Keratinocyte (primary cell): ENCODE measurements around the gene EML1. TPM values are rescaled to one million over a fixed set of nuclear protein-coding genes. Genes with fewer than 3 reads are reported as not detected.

Experiments used
- DNase-seq: peaks from one replicate; pipeline ENCODE4 v3.0.0-alpha.2; 2011; ENCODE audit warnings: low read depth, missing footprints, low spot score
- FAIRE-seq: peaks from 2 replicates; lab custom pipeline; 2011; peaks lifted over from hg19 to GRCh38; lab: Jason Lieb, UNC
- H2AFZ ChIP-seq: 2 replicates; pipeline ENCODE4 v1.6.0; 2012; ENCODE audit warnings: low read length, control low read depth, inconsistent platforms; ENCODE audit not compliant: control insufficient read depth
- H3K27ac ChIP-seq: 2 replicates; pipeline ENCODE4 v1.5.1; 2011; ENCODE audit warnings: low read length; ENCODE audit not compliant: control insufficient read depth, insufficient read depth
- H3K27me3 ChIP-seq: 3 replicates; pipeline ENCODE4 v1.6.0; 2011; ENCODE audit warnings: low read length; ENCODE audit not compliant: control insufficient read depth, insufficient read depth; ENCODE audit errors: extremely low read depth
- H3K36me3 ChIP-seq, 2 experiments: 2 replicates in 1 of 2; 3 replicates in 1 of 2; pipeline ENCODE4 v1.5.1; 2011; ENCODE audit warnings: low read length in 2 of 2, mild to moderate bottlenecking in 1 of 2; ENCODE audit not compliant: control insufficient read depth in 2 of 2, insufficient read depth in 2 of 2; ENCODE audit errors: extremely low read depth in 1 of 2
- H3K4me1 ChIP-seq: 3 replicates; pipeline ENCODE4 v1.5.1; 2011; ENCODE audit warnings: low read length; ENCODE audit not compliant: control insufficient read depth, insufficient read depth; ENCODE audit errors: extremely low read depth
- H3K4me2 ChIP-seq: 3 replicates; pipeline ENCODE4 v1.6.0; 2011; ENCODE audit warnings: low read depth, low read length; ENCODE audit not compliant: control insufficient read depth, insufficient read depth; ENCODE audit errors: extremely low read depth
- H3K4me3 ChIP-seq, 3 experiments: fragments of 200-600 bp in 1 of 3; sonication (generic) in 1 of 3; 2 replicates in 2 of 3; 3 replicates in 1 of 3; pipeline ENCODE4 v1.5.1; 2011 to 2016; ENCODE audit warnings: low read length in 3 of 3, mild to moderate bottlenecking in 3 of 3, control low read depth in 2 of 3, inconsistent platforms in 1 of 3, low read depth in 1 of 3, mixed read lengths in 1 of 3, mixed run types in 1 of 3, moderate library complexity in 1 of 3; ENCODE audit not compliant: control insufficient read depth in 2 of 3, insufficient read depth in 2 of 3; ENCODE audit errors: extremely low read depth in 1 of 3
- H3K79me2 ChIP-seq: 2 replicates; pipeline ENCODE4 v1.6.0; 2012; ENCODE audit warnings: low read length; ENCODE audit not compliant: control insufficient read depth, insufficient read depth
- H3K9ac ChIP-seq: 3 replicates; pipeline ENCODE4 v1.6.0; 2011; ENCODE audit warnings: low read length; ENCODE audit not compliant: control insufficient read depth, insufficient read depth; ENCODE audit errors: extremely low read depth
- H3K9me1 ChIP-seq: 3 replicates; pipeline ENCODE4 v1.6.0; 2011; ENCODE audit warnings: low read length; ENCODE audit not compliant: control insufficient read depth, insufficient read depth; ENCODE audit errors: extremely low read depth
- H3K9me3 ChIP-seq: 2 replicates; pipeline ENCODE4 v1.5.1; 2012; ENCODE audit warnings: low read depth, low read length; ENCODE audit not compliant: control insufficient read depth
- H4K20me1 ChIP-seq: 3 replicates; pipeline ENCODE4 v1.6.0; 2011; ENCODE audit warnings: low read length; ENCODE audit not compliant: control insufficient read depth, insufficient read depth; ENCODE audit errors: extremely low read depth
- EZH2 ChIP-seq: IDR thresholded peaks from one replicate; pipeline ENCODE4 v1.6.1; 2012; ENCODE audit warnings: inconsistent platforms, mild to moderate bottlenecking, low read length, moderate library complexity
- dilution Hi-C: fragments of 300-500 bp; cut with MboI; formaldehyde crosslinking; loops from one replicate; pipeline ENCODE4 v1.7.0; 2020; ENCODE audit warnings: low sequenced_read_pairs; ENCODE audit not compliant: extremely low pct_ligation_motif_present
- polyA plus RNA-seq, 5 experiments: library from polyadenylated mRNA; depleted of rRNA in 3 of 5; stranded (reverse) in 3 of 5; stranded (forward) in 1 of 5; unstranded in 1 of 5; fragments of >200 nt; gene quantifications; 1 replicate in 1 of 5; 2 replicates in 3 of 5; 3 replicates in 1 of 5; pipeline versions ENCODE4 v1.2.1 to v1.2.3, GENCODE V29; 2011 to 2012; ENCODE audit warnings: missing spikeins in 2 of 5, low read depth in 1 of 5, low replicate concordance in 1 of 5
- TF ChIP-seq, protein P1 (sequence below), 3 experiments: IDR thresholded peaks in 1 of 3; conservative IDR thresholded peaks in 1 of 3; optimal IDR thresholded peaks in 1 of 3; 2 replicates in 2 of 3; 3 replicates in 1 of 3; pipeline versions ENCODE3 to v1.5.1; 2011; ENCODE audit warnings: low read length in 3 of 3, mild to moderate bottlenecking in 3 of 3, moderate library complexity in 2 of 3, control low read depth in 1 of 3, inconsistent platforms in 1 of 3; ENCODE audit not compliant: insufficient read depth in 2 of 3; ENCODE audit errors: extremely low read depth in 1 of 3

The EML1 gene
- polyA plus RNA-seq, 1 donor (not counting 4 experiments of a cell fraction or from before 2014, with no cell fraction given), result 0.84 TPM

DNA sequence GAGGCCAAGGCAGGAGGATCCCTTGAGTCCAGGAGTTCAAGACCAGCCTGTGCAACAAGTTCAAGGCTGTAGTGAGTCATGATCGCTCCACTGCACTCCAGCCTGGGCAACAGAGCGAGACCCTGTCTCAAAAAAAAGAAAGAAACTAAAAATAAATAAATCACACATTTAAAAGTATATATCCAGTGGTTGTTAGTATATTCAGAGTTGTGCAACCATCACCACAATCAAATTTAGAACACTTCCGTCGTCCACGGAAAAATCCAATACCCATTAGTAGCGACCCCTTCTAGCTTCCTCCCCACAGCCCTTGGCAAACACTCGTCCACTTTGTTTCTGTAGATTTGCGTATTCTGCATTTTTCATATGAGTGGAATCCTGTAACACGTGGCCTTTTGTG lies 44.7 kb upstream of the EML1 start:
- Histone ChIP-seq H3K27me3 (peaks cover 9% of the 10 kb centered on the region), H3K9me3 (no peaks in the 10 kb centered on the region), H2AFZ (no peak overlapping the region), H3K27ac (no peak overlapping the region), H3K9me1 (no peaks in the 10 kb centered on the region), H3K4me1 (peaks cover 37% of the 10 kb centered on the region), H3K4me2 (no peak overlapping the region), H3K4me3 (no peak overlapping the region), H3K79me2 (no peaks in the 10 kb centered on the region), H3K36me3 (no peaks in the 10 kb centered on the region), H4K20me1 (no peaks in the 10 kb centered on the region), H3K9ac (no peak overlapping the region)
- dilution Hi-C loops, result no loop called here
- FAIRE-seq (no peak), DNase-seq (no peak)
- TF ChIP-seq EZH2, result no peak
- TF ChIP-seq, protein P1, sequence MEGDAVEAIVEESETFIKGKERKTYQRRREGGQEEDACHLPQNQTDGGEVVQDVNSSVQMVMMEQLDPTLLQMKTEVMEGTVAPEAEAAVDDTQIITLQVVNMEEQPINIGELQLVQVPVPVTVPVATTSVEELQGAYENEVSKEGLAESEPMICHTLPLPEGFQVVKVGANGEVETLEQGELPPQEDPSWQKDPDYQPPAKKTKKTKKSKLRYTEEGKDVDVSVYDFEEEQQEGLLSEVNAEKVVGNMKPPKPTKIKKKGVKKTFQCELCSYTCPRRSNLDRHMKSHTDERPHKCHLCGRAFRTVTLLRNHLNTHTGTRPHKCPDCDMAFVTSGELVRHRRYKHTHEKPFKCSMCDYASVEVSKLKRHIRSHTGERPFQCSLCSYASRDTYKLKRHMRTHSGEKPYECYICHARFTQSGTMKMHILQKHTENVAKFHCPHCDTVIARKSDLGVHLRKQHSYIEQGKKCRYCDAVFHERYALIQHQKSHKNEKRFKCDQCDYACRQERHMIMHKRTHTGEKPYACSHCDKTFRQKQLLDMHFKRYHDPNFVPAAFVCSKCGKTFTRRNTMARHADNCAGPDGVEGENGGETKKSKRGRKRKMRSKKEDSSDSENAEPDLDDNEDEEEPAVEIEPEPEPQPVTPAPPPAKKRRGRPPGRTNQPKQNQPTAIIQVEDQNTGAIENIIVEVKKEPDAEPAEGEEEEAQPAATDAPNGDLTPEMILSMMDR (optimal IDR thresholded peaks at IDR 0.05 in 1 of 3, IDR thresholded peaks at IDR 0.05 in 1 of 3, conservative IDR thresholded peaks at IDR 0.05 in 1 of 3; ENCODE audit: extremely low read depth in 1 of 3, insufficient read depth in 2 of 3, low read length in 3 of 3), result no peak

DNA sequence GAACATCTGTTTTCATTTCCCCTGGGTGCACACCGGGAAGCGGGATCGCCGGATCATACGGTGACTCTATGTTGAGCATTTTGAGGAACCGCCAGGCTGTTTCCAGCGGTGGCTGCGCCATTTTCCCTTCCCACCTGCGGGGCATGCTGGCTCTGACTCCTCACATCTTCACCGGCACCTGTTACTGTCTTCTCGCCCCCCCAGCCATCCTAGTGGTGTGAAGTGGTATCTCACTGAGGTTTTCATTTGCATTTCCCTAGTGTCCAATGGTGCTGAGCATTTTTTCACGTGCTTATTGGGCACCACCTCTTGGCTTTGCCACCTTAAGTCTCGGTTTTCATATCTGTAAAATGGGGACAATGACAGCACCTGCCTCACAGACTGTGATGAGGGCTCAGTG lies 44.1 kb upstream of the EML1 start:
- no peaks in the 10 kb centered on the region for H4K20me1 ChIP-seq
- peaks cover 42% of the 10 kb centered on the region for H3K4me1 ChIP-seq
- dilution Hi-C loops, result no loop called here
- DNase-seq, result no peak
- H3K27me3 ChIP-seq, result peaks cover 9% of the 10 kb centered on the region
- H3K79me2 ChIP-seq, result no peaks in the 10 kb centered on the region
- no peak for TF ChIP-seq EZH2
- TF ChIP-seq, protein P1 (optimal IDR thresholded peaks at IDR 0.05 in 1 of 3, IDR thresholded peaks at IDR 0.05 in 1 of 3, conservative IDR thresholded peaks at IDR 0.05 in 1 of 3; ENCODE audit: extremely low read depth in 1 of 3, insufficient read depth in 2 of 3, low read length in 3 of 3), result peak in 2 of 3 experiments; percentile 15 to 28
- H3K4me3 ChIP-seq, result no peak overlapping the region
- H3K9me1 ChIP-seq, result no peaks in the 10 kb centered on the region
- H3K27ac ChIP-seq, result no peak overlapping the region
- H3K9ac ChIP-seq, result no peak overlapping the region
- H3K36me3 ChIP-seq, result no peaks in the 10 kb centered on the region
- no peak overlapping the region for H2AFZ ChIP-seq
- no peak for FAIRE-seq
- no peak overlapping the region for H3K4me2 ChIP-seq
- no peaks in the 10 kb centered on the region for H3K9me3 ChIP-seq
